Upper lobe of right lung (tissue), 1 donor: ENCODE measurements around the gene SLC24A4. TPM values are rescaled to one million over a fixed set of nuclear protein-coding genes. Genes with fewer than 3 reads are reported as not detected.

Experiments
- ATAC-seq: fragments of 200-7000 bp; cut with Tn5 transposase; one replicate; pipeline ENCODE4 v1.9.1; 2020; ENCODE audit warnings: mild to moderate bottlenecking, moderate library complexity
- DNase-seq: peaks from one replicate; pipeline ENCODE4 v3.0.0-alpha.2; 2020
- H3K27ac ChIP-seq: fragments of 200-600 bp; one replicate; pipeline ENCODE4 v1.8.0; 2022
- H3K27me3 ChIP-seq: fragments of 200-600 bp; one replicate; pipeline ENCODE4 v1.8.0; 2022; ENCODE audit warnings: mild to moderate bottlenecking
- H3K36me3 ChIP-seq: fragments of 200-600 bp; one replicate; pipeline ENCODE4 v1.8.0; 2022
- H3K4me1 ChIP-seq: fragments of 200-600 bp; one replicate; pipeline ENCODE4 v1.8.0; 2022
- H3K4me3 ChIP-seq: fragments of 200-600 bp; one replicate; pipeline ENCODE4 v1.8.0; 2022; ENCODE audit warnings: mild to moderate bottlenecking
- H3K9me3 ChIP-seq: fragments of 200-600 bp; one replicate; pipeline ENCODE4 v1.8.0; 2022
- CTCF ChIP-seq: fragments of 200-600 bp; IDR thresholded peaks from one replicate; pipeline ENCODE4 v1.8.0; 2022; ENCODE audit warnings: antibody characterized with exemption
- intact Hi-C: fragments of 100-400 bp; cut with DNase I; formaldehyde crosslinking; loops from one replicate; pipeline ENCODE4 v1.11.0; 2022
- total RNA-seq: library from RNA; stranded (reverse); fragmentation: NEBNext Ultra II Directional; extraction: Animal tissue kit (Norgen Biotek cat#: 25700); gene quantifications from one replicate; pipeline ENCODE4 v1.2.1, GENCODE V29; 2021
- donor health status: DM: no; HTN: yes; CAD: no; lungs with severe emphysema.

SLC24A4 gene
- total RNA-seq, 1 donor from 2014 or later = 1.6 TPM

- intact Hi-C loops = no loop called here
- Histone ChIP-seq H3K9me3 (no peaks in the 10 kb centered on the region), H3K36me3 (no peaks in the 10 kb centered on the region), H3K4me1 (no peaks in the 10 kb centered on the region), H3K27ac (no peak overlapping the region), H3K27me3 (peaks cover 4% of the 10 kb centered on the region), H3K4me3 (no peak overlapping the region)
- DNase-seq (no peak), ATAC-seq (no peak)
- no peak for TF ChIP-seq CTCF
These were observed 30.3 kb upstream of the SLC24A4 start for GRCh38 chr14:92292673-92293072.

GRCh38 chr14:92294506-92294905 is 28.5 kb upstream of the SLC24A4 start:
- Histone ChIP-seq H3K27ac (no peak overlapping the region), H3K4me3 (no peak overlapping the region), H3K36me3 (no peaks in the 10 kb centered on the region), H3K9me3 (no peaks in the 10 kb centered on the region), H3K4me1 (no peaks in the 10 kb centered on the region), H3K27me3 (no peaks in the 10 kb centered on the region)
- no peak for DNase-seq
- no peak for TF ChIP-seq CTCF
- intact Hi-C loops = no loop called here
- ATAC-seq = no peak

GRCh38 chr14:92297818-92298595 is 25.0 kb upstream of the SLC24A4 start:
- no peak for ATAC-seq
- H3K36me3 ChIP-seq = no peaks in the 10 kb centered on the region
- H3K4me3 ChIP-seq = no peak overlapping the region
- DNase-seq = no peak
- no peak for TF ChIP-seq CTCF
- H3K9me3 ChIP-seq = no peaks in the 10 kb centered on the region
- intact Hi-C loops = no loop called here
- H3K27ac ChIP-seq = no peak overlapping the region
- H3K27me3 ChIP-seq = peaks cover 5% of the 10 kb centered on the region
- no peaks in the 10 kb centered on the region for H3K4me1 ChIP-seq

GRCh38 chr14:92302481-92302880 is 20.5 kb upstream of the SLC24A4 start:
- intact Hi-C loops = no loop called here
- no peaks in the 10 kb centered on the region for H3K36me3 ChIP-seq
- TF ChIP-seq CTCF = no peak
- H3K4me3 ChIP-seq = no peak overlapping the region
- no peak for ATAC-seq
- H3K27me3 ChIP-seq = peaks cover 5% of the 10 kb centered on the region
- no peak for DNase-seq
- H3K27ac ChIP-seq = no peak overlapping the region
- no peaks in the 10 kb centered on the region for H3K9me3 ChIP-seq
- no peaks in the 10 kb centered on the region for H3K4me1 ChIP-seq

GRCh38 chr14:92308716-92309115 is 14.2 kb upstream of the SLC24A4 start:
- Histone ChIP-seq H3K4me3 (no peak overlapping the region), H3K36me3 (no peaks in the 10 kb centered on the region), H3K9me3 (no peaks in the 10 kb centered on the region), H3K27me3 (no peaks in the 10 kb centered on the region), H3K27ac (no peak overlapping the region), H3K4me1 (no peaks in the 10 kb centered on the region)
- TF ChIP-seq CTCF = no peak
- ATAC-seq (no peak), DNase-seq (no peak)
- intact Hi-C loops = no loop called here
